GM12872 (cell line): ENCODE measurements around the gene SLC66A3.

ENCODE experiments used
- CTCF ChIP-seq: IDR thresholded peaks from 3 replicates; pipeline ENCODE4 v1.5.1; 2011; ENCODE audit warnings: low read depth, mild to moderate bottlenecking, low read length, moderate library complexity; ENCODE audit not compliant: insufficient read depth

The SLC66A3 gene

GRCh38 chr2:11182951-11183350, 27.7 kb downstream of the SLC66A3 start:
- no peak for TF ChIP-seq CTCF

DNA sequence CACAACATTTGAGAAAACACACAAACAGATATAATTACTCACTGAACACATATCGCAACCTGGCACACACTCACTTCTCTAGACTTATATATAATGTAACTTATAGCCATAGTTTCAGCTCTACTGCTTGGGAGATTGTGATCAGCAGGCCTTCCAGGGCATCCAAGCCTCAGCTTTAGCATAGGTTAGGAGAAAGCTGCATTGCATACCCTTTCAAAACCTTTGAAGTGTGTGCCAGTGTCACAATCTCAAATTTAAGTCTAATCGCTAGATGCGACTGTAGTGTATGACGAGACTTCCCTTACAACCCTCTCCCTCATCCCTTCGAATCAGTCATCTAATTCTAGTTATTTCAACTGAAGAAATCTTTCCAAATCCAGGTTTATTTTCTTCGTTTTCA, 30.9 kb downstream of the SLC66A3 start:
- no peak for TF ChIP-seq CTCF

GRCh38 chr2:11187083-11187619, 31.9 kb downstream of the SLC66A3 start:
- no peak for TF ChIP-seq CTCF

- no peak for TF ChIP-seq CTCF
These were observed 32.5 kb downstream of the SLC66A3 start for GRCh38 chr2:11187731-11188130.

GRCh38 chr2:11196246-11196645, 41.0 kb downstream of the SLC66A3 start:
- no peak for TF ChIP-seq CTCF

DNA sequence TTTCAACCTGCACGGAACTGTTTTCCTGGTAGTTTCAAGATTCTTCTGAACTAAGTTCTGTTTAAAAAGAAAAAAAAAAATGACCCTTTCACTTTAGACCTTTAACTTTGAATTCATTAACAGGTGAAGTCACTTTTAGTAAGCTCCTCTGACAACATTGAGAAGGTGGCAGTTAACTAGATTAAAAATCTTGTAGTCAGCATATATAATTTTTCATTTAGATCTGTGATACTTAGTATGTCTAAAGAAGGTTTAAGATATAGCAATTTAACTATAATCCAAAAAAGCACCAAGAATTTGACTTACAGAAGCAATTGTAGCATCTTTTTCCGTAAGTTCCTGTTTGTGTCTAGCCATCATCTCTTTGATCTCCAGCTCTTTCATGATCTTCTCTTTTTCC, 45.4 kb downstream of the SLC66A3 start:
- no peak for TF ChIP-seq CTCF

DNA sequence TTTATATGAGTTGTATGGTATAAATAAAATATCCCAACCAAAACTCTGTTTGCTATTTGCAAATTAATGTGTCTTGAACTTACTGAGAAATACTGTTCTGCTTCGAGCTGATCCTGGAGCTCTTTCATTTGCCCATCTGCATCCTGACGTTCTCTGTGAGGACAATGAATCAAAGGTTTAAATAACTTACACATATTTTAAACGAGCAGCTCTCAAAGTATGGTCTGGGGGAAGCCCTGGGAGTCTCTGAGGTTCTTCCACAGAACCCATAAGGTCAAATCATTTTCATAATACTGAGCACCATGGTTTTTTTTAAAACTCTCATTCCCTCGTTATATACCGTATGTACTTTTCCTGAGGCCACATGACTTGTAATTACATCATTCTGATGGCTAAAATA, 46.7 kb downstream of the SLC66A3 start:
- TF ChIP-seq CTCF, result no peak
